ENCODE measurements around the gene TEAD4.

DNA sequence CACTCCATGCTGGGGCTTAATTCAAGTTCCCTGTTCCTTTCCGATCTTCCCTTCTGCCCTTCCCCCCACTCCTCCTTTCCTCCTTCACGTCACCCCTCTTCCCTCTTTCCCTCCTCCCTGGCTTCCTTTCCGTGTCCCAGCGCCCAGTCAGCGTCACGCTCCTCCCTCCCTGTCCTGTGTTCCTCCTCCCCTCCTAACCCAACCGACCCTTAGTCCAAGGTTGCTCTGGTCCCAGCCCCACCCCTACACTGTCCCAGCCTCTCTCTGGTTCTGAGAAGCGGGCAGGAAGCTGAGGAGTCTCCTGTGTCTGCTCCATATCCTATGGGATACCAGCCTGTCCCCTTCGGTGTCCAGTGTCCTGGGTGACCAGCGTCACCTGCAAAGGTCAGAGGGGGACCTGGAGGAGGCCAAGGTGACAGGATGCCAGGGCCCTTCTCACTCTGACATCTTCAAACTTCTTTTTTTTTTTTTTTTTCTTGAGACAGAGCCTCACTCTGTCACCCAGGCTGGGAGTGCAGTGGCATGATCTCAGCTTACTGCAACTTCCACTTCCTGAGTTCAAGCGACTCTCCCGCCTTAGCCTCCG is 61.7 kb downstream of the TEAD4 start:
- TF ChIP-seq, protein P1, sequence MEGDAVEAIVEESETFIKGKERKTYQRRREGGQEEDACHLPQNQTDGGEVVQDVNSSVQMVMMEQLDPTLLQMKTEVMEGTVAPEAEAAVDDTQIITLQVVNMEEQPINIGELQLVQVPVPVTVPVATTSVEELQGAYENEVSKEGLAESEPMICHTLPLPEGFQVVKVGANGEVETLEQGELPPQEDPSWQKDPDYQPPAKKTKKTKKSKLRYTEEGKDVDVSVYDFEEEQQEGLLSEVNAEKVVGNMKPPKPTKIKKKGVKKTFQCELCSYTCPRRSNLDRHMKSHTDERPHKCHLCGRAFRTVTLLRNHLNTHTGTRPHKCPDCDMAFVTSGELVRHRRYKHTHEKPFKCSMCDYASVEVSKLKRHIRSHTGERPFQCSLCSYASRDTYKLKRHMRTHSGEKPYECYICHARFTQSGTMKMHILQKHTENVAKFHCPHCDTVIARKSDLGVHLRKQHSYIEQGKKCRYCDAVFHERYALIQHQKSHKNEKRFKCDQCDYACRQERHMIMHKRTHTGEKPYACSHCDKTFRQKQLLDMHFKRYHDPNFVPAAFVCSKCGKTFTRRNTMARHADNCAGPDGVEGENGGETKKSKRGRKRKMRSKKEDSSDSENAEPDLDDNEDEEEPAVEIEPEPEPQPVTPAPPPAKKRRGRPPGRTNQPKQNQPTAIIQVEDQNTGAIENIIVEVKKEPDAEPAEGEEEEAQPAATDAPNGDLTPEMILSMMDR (IDR thresholded peaks at IDR 0.05) = no peak
- no peak for TF ChIP-seq EZH2 (IDR thresholded peaks at IDR 0.05)
- no peak for TF ChIP-seq EZH2phosphoT487 (IDR thresholded peaks at IDR 0.05)

Data from neural progenitor cell (in vitro differentiated cells).